WTC11 (cell line): Measurements from ENCODE around the gene TLR10. TPM values are rescaled to one million over a fixed set of nuclear protein-coding genes. Genes with fewer than 3 reads are reported as not detected.

ENCODE experiments used
- ATAC-seq: fragments of 200-7000 bp; cut with Tn5 transposase; 2 replicates; pipeline ENCODE4 v1.10.0; 2021; ENCODE audit warnings: mild to moderate bottlenecking, moderate library complexity
- CTCF ChIA-PET: fragments of 300-600 bp; sonication (Branson Sonifier 250); formaldehyde crosslinking; loops from one replicate; lab custom pipeline; 2021; ENCODE audit warnings: antibody characterized with exemption; lab: Charles Lee
- POLR2A ChIA-PET: fragments of 350-600 bp; sonication (Branson Sonifier 250); formaldehyde crosslinking; loops from one replicate; lab custom pipeline; 2021; ENCODE audit warnings: antibody characterized with exemption; lab: Charles Lee
- DNase-seq: peaks from one replicate; pipeline ENCODE4 v3.0.0; 2021; ENCODE audit warnings: low spot score
- H3K27ac Mint-ChIP-seq: 2 replicates; pipeline ENCODE4 v1.8.0; 2021; ENCODE audit warnings: mixed read lengths
- H3K27me3 Mint-ChIP-seq: 2 replicates; pipeline ENCODE4 v1.8.0; 2021; ENCODE audit warnings: low read depth, mild to moderate bottlenecking, moderate library complexity, mixed read lengths
- H3K36me3 Mint-ChIP-seq: 2 replicates; pipeline ENCODE4 v1.8.0; 2021; ENCODE audit warnings: mixed read lengths
- H3K4me1 Mint-ChIP-seq: 2 replicates; pipeline ENCODE4 v1.8.0; 2022; ENCODE audit warnings: mixed read lengths
- H3K4me3 Mint-ChIP-seq: 2 replicates; pipeline ENCODE4 v1.8.0; 2021; ENCODE audit warnings: mild to moderate bottlenecking, moderate library complexity, mixed read lengths
- H3K9me3 Mint-ChIP-seq: 2 replicates; pipeline ENCODE4 v1.8.0; 2021; ENCODE audit warnings: mixed read lengths
- ATF1 ChIP-seq: sonication (generic); formaldehyde crosslinking; IDR thresholded peaks from 2 replicates; pipeline ENCODE4 v1.8.1; 2023; ENCODE audit warnings: mild to moderate bottlenecking, moderate library complexity, missing genetic modification reagents
- ESRRA ChIP-seq: sonication (generic); formaldehyde crosslinking; IDR thresholded peaks from 2 replicates; pipeline ENCODE4 v1.8.1; 2022; ENCODE audit warnings: mild to moderate bottlenecking, missing genetic modification reagents, borderline replicate concordance
- FOXK1 ChIP-seq: sonication (generic); formaldehyde crosslinking; IDR thresholded peaks from 2 replicates; pipeline ENCODE4 v1.8.0; 2022; ENCODE audit warnings: mild to moderate bottlenecking, moderate library complexity, missing genetic modification reagents
- FOXP1 ChIP-seq: sonication (generic); formaldehyde crosslinking; IDR thresholded peaks from 2 replicates; pipeline ENCODE4 v1.8.0; 2022; ENCODE audit warnings: missing genetic modification reagents, mild to moderate bottlenecking, moderate library complexity, borderline replicate concordance
- HMGA2 ChIP-seq: fragments of 250-450 bp; sonication (Bioruptor Pico); IDR thresholded peaks from 2 replicates; pipeline ENCODE4 v1.4.0; 2021; ENCODE audit warnings: mild to moderate bottlenecking, moderate library complexity
- IRF2 ChIP-seq: sonication (generic); formaldehyde crosslinking; IDR thresholded peaks from 2 replicates; pipeline ENCODE4 v1.8.0; 2022; ENCODE audit warnings: low read depth, missing genetic modification reagents, borderline replicate concordance
- KAT7 ChIP-seq: sonication (generic); formaldehyde crosslinking; IDR thresholded peaks from 2 replicates; pipeline ENCODE4 v1.8.1; 2023; ENCODE audit warnings: missing genetic modification reagents, mild to moderate bottlenecking, borderline replicate concordance
- MXD4 ChIP-seq: fragments of 250-450 bp; sonication (Bioruptor Pico); IDR thresholded peaks from 2 replicates; pipeline ENCODE4 v1.8.0; 2021; ENCODE audit warnings: mild to moderate bottlenecking, moderate library complexity, borderline replicate concordance
- NFATC4 ChIP-seq: fragments of 250-450 bp; sonication (Bioruptor Pico); IDR thresholded peaks from 2 replicates; pipeline ENCODE4 v1.9.0; 2021; ENCODE audit warnings: mild to moderate bottlenecking
- NFE2L1 ChIP-seq: sonication (generic); formaldehyde crosslinking; IDR thresholded peaks from 2 replicates; pipeline ENCODE4 v1.8.1; 2023; ENCODE audit warnings: missing genetic modification reagents
- NFYB ChIP-seq: sonication (generic); formaldehyde crosslinking; conservative IDR thresholded peaks from 2 replicates; pipeline ENCODE4 v1.8.0; 2022; ENCODE audit warnings: low read depth, missing genetic modification reagents
- RORB ChIP-seq: fragments of 250-450 bp; sonication (Bioruptor Pico); IDR thresholded peaks from 2 replicates; pipeline ENCODE4 v1.9.0; 2021; ENCODE audit warnings: mild to moderate bottlenecking
- SMAD3 ChIP-seq: sonication (generic); formaldehyde crosslinking; IDR thresholded peaks from 2 replicates; pipeline ENCODE4 v1.8.0; 2022; ENCODE audit warnings: missing genetic modification reagents, mild to moderate bottlenecking, borderline replicate concordance
- TCF7 ChIP-seq: sonication (generic); formaldehyde crosslinking; IDR thresholded peaks from 2 replicates; pipeline ENCODE4 v1.8.0; 2022; ENCODE audit warnings: mild to moderate bottlenecking, low read depth, missing genetic modification reagents, moderate library complexity
- ZBTB21 ChIP-seq: sonication (generic); formaldehyde crosslinking; IDR thresholded peaks from 2 replicates; pipeline ENCODE4 v1.8.1; 2023; ENCODE audit warnings: mild to moderate bottlenecking, missing genetic modification reagents, borderline replicate concordance
- ZNF121 ChIP-seq: sonication (generic); formaldehyde crosslinking; IDR thresholded peaks from 2 replicates; pipeline ENCODE4 v1.8.0; 2023; ENCODE audit warnings: missing genetic modification reagents
- ZNF219 ChIP-seq: sonication (generic); formaldehyde crosslinking; IDR thresholded peaks from 2 replicates; pipeline ENCODE4 v1.8.0; 2023; ENCODE audit warnings: missing genetic modification reagents, mild to moderate bottlenecking, borderline replicate concordance
- ZNF423 ChIP-seq: fragments of 250-450 bp; sonication (Bioruptor Pico); IDR thresholded peaks from 2 replicates; pipeline ENCODE4 v2.1.2; 2022; ENCODE audit warnings: mild to moderate bottlenecking, moderate library complexity
- total RNA-seq: library from RNA; stranded (reverse); gene quantifications from 3 replicates; pipeline ENCODE4 v1.2.3, GENCODE V29; 2021
- TF ChIP-seq, protein P1 (sequence below): sonication (generic); formaldehyde crosslinking; IDR thresholded peaks from 2 replicates; pipeline ENCODE4 v1.8.0; 2022; ENCODE audit warnings: mild to moderate bottlenecking, missing genetic modification reagents
- TF ChIP-seq, protein P2 (sequence below): sonication (generic); formaldehyde crosslinking; IDR thresholded peaks from 2 replicates; pipeline ENCODE4 v1.8.0; 2023; ENCODE audit warnings: missing genetic modification reagents
- TF ChIP-seq, protein P3 (sequence below): sonication (generic); formaldehyde crosslinking; IDR thresholded peaks from 2 replicates; pipeline ENCODE4 v1.8.1; 2022; ENCODE audit warnings: low read depth, mild to moderate bottlenecking, moderate library complexity, missing genetic modification reagents, borderline replicate concordance
- TF ChIP-seq, protein P4 (sequence below): sonication (generic); formaldehyde crosslinking; IDR thresholded peaks from 2 replicates; pipeline ENCODE4 v1.8.1; 2023; ENCODE audit warnings: mild to moderate bottlenecking, missing genetic modification reagents, moderate library complexity
- TF ChIP-seq, protein P5 (sequence below): sonication (generic); formaldehyde crosslinking; IDR thresholded peaks from 2 replicates; pipeline ENCODE4 v1.8.1; 2023; ENCODE audit warnings: mild to moderate bottlenecking, missing genetic modification reagents
- TF ChIP-seq, protein P6 (sequence below): sonication (generic); formaldehyde crosslinking; IDR thresholded peaks from 2 replicates; pipeline ENCODE4 v1.8.0; 2023; ENCODE audit warnings: mild to moderate bottlenecking, missing genetic modification reagents

The TLR10 gene
- total RNA-seq, 1 experiment from 2014 or later, result not detected

DNA sequence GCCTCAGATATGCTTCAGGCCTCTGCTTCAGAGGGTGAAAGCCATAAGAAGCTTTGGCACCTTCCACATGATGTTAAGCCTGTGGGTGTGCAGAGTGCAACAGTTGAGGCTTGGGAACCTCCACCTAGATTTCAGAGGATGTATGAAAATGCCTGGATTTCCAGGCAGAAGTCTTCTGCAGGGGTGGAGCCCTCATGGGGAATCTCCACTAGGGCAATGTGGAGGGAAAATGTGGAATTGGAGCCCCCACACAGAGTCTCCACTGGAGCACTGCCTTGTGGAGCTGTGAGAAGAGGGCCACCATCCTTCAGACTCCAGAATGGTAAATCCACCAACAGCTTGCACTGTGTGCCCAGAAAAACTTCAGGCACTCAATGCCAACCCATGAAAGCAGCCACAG is 35.2 kb downstream of the TLR10 start (continued):
- no peak for TF ChIP-seq TCF7 (CRISPR knock-in tag)
- no peak for TF ChIP-seq MXD4 (CRISPR knock-in tag)
- TF ChIP-seq, protein P1, sequence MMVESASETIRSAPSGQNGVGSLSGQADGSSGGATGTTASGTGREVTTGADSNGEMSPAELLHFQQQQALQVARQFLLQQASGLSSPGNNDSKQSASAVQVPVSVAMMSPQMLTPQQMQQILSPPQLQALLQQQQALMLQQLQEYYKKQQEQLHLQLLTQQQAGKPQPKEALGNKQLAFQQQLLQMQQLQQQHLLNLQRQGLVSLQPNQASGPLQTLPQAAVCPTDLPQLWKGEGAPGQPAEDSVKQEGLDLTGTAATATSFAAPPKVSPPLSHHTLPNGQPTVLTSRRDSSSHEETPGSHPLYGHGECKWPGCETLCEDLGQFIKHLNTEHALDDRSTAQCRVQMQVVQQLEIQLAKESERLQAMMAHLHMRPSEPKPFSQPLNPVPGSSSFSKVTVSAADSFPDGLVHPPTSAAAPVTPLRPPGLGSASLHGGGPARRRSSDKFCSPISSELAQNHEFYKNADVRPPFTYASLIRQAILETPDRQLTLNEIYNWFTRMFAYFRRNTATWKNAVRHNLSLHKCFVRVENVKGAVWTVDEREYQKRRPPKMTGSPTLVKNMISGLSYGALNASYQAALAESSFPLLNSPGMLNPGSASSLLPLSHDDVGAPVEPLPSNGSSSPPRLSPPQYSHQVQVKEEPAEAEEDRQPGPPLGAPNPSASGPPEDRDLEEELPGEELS (CRISPR knock-in tag), result no peak
- TF ChIP-seq SMAD3, result no peak
- TF ChIP-seq ZBTB21 (CRISPR knock-in tag), result no peak
- TF ChIP-seq ESRRA, result no peak
- TF ChIP-seq, protein P2, sequence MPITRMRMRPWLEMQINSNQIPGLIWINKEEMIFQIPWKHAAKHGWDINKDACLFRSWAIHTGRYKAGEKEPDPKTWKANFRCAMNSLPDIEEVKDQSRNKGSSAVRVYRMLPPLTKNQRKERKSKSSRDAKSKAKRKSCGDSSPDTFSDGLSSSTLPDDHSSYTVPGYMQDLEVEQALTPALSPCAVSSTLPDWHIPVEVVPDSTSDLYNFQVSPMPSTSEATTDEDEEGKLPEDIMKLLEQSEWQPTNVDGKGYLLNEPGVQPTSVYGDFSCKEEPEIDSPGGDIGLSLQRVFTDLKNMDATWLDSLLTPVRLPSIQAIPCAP (CRISPR knock-in tag), result no peak
- no peak for TF ChIP-seq ZNF423
- TF ChIP-seq, all 79 proteins: peak for 0

DNA sequence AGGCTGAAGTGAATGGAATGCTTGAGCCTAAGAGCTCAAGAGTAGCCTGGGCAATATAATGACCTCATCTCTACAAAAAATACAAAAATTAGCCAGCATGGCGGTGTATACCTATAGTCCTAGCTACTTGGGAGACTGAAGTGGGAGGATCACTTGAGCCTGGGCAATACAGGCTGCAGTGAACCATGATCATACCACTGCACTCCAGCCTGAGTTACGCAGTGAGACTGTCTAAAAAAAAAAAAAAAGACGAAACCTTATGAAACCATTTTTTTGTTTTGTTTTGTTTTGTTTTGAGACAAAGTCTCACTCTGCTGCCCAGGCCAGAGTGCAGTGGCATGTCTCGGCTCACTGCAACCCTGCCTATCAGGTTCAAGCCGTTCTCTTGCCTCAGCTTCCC is 36.9 kb downstream of the TLR10 start:
- no peak for ATAC-seq
- no peak for TF ChIP-seq FOXP1 (CRISPR knock-in tag)
- TF ChIP-seq, protein P3, sequence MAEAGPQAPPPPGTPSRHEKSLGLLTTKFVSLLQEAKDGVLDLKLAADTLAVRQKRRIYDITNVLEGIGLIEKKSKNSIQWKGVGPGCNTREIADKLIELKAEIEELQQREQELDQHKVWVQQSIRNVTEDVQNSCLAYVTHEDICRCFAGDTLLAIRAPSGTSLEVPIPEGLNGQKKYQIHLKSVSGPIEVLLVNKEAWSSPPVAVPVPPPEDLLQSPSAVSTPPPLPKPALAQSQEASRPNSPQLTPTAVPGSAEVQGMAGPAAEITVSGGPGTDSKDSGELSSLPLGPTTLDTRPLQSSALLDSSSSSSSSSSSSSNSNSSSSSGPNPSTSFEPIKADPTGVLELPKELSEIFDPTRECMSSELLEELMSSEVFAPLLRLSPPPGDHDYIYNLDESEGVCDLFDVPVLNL (CRISPR knock-in tag), result no peak
- no peak for TF ChIP-seq ZNF121 (CRISPR knock-in tag)
- no peak for TF ChIP-seq SMAD3
- no peak for TF ChIP-seq KAT7 (CRISPR knock-in tag)
- TF ChIP-seq IRF2 (CRISPR knock-in tag), result no peak
- no peak for TF ChIP-seq HMGA2 (CRISPR knock-in tag)
- TF ChIP-seq ZNF219, result no peak
- no peak for TF ChIP-seq MXD4 (CRISPR knock-in tag)
- TF ChIP-seq, protein P4, sequence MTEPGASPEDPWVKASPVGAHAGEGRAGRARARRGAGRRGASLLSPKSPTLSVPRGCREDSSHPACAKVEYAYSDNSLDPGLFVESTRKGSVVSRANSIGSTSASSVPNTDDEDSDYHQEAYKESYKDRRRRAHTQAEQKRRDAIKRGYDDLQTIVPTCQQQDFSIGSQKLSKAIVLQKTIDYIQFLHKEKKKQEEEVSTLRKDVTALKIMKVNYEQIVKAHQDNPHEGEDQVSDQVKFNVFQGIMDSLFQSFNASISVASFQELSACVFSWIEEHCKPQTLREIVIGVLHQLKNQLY, result no peak
- TF ChIP-seq FOXK1 (CRISPR knock-in tag), result no peak
- TF ChIP-seq NFE2L1 (CRISPR knock-in tag), result no peak
- TF ChIP-seq, protein P5, sequence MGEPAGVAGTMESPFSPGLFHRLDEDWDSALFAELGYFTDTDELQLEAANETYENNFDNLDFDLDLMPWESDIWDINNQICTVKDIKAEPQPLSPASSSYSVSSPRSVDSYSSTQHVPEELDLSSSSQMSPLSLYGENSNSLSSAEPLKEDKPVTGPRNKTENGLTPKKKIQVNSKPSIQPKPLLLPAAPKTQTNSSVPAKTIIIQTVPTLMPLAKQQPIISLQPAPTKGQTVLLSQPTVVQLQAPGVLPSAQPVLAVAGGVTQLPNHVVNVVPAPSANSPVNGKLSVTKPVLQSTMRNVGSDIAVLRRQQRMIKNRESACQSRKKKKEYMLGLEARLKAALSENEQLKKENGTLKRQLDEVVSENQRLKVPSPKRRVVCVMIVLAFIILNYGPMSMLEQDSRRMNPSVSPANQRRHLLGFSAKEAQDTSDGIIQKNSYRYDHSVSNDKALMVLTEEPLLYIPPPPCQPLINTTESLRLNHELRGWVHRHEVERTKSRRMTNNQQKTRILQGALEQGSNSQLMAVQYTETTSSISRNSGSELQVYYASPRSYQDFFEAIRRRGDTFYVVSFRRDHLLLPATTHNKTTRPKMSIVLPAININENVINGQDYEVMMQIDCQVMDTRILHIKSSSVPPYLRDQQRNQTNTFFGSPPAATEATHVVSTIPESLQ (CRISPR knock-in tag), result no peak
- TF ChIP-seq RORB (CRISPR knock-in tag), result no peak
- TF ChIP-seq ESRRA, result no peak
- TF ChIP-seq NFATC4 (CRISPR knock-in tag), result no peak
- TF ChIP-seq ATF1 (CRISPR knock-in tag), result no peak
- TF ChIP-seq, protein P6, sequence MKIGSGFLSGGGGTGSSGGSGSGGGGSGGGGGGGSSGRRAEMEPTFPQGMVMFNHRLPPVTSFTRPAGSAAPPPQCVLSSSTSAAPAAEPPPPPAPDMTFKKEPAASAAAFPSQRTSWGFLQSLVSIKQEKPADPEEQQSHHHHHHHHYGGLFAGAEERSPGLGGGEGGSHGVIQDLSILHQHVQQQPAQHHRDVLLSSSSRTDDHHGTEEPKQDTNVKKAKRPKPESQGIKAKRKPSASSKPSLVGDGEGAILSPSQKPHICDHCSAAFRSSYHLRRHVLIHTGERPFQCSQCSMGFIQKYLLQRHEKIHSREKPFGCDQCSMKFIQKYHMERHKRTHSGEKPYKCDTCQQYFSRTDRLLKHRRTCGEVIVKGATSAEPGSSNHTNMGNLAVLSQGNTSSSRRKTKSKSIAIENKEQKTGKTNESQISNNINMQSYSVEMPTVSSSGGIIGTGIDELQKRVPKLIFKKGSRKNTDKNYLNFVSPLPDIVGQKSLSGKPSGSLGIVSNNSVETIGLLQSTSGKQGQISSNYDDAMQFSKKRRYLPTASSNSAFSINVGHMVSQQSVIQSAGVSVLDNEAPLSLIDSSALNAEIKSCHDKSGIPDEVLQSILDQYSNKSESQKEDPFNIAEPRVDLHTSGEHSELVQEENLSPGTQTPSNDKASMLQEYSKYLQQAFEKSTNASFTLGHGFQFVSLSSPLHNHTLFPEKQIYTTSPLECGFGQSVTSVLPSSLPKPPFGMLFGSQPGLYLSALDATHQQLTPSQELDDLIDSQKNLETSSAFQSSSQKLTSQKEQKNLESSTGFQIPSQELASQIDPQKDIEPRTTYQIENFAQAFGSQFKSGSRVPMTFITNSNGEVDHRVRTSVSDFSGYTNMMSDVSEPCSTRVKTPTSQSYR (CRISPR knock-in tag), result no peak
- no peak for TF ChIP-seq NFYB (CRISPR knock-in tag)
- DNase-seq, result no peak
- no peaks in the 10 kb centered on the region for H3K27me3 Mint-ChIP-seq
- CTCF ChIA-PET, result interaction anchor here (0.6 kb wide), 1 partner anchor 257 kb away, joined by 3 read pairs; no protein-coding TSS in a partner anchor
- POLR2A ChIA-PET, result no interaction called here
- H3K9me3 Mint-ChIP-seq, result peaks cover 20% of the 10 kb centered on the region
- H3K4me1 Mint-ChIP-seq, result peaks cover 3% of the 10 kb centered on the region
- no peak overlapping the region for H3K27ac Mint-ChIP-seq
- H3K4me3 Mint-ChIP-seq, result no peak overlapping the region
- H3K36me3 Mint-ChIP-seq, result peaks cover 16% of the 10 kb centered on the region
